GM12875 (cell line): Measurements from ENCODE around the gene MUC13.

ENCODE experiments used
- H3K4me3 ChIP-seq: one replicate; pipeline ENCODE4 v1.5.1; 2011; ENCODE audit warnings: low read depth, low read length, control low read depth
- TF ChIP-seq, protein P1 (sequence below): IDR thresholded peaks from 2 replicates; pipeline ENCODE4 v1.5.1; 2011; ENCODE audit warnings: low read depth, mild to moderate bottlenecking, control low read depth, inconsistent platforms, low read length, moderate library complexity, borderline replicate concordance; ENCODE audit not compliant: insufficient read depth

Gene MUC13

DNA sequence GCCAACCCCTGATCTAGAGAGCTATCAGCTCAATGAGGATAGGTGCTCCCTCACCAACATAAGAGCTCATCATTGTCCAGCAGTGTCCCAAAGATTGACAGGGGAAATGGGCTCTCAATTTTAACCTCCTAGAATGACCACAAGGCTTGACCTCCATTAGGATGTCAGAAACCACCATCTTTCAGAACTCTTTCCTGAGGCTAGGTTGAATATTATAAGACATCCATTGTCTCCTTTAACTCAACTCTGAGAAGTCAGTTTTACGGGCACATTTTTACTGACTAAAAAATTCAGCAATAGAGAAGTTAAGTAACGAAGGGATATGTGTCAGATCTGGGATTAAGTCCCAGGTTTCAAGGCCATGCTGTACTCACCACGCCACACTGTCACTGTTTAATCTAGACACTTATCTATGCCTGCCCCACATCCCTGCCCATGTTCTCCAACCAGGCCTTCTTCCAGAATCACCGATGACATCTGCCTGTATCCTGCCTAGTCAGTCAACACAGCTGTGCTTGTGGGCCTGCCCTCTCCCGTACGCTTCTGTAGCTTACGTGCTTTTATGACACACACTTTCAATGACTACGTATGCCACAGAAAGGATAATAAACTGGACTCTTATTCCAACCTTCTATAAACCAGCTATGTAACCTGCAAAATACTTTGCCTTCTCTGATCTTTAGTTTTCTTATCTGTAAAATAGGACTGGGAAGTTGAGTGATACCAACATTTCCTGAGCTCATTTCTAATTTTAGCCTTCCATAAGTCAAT, 17.1 kb upstream of the MUC13 start:
- no peak overlapping the region for H3K4me3 ChIP-seq
- TF ChIP-seq, protein P1, sequence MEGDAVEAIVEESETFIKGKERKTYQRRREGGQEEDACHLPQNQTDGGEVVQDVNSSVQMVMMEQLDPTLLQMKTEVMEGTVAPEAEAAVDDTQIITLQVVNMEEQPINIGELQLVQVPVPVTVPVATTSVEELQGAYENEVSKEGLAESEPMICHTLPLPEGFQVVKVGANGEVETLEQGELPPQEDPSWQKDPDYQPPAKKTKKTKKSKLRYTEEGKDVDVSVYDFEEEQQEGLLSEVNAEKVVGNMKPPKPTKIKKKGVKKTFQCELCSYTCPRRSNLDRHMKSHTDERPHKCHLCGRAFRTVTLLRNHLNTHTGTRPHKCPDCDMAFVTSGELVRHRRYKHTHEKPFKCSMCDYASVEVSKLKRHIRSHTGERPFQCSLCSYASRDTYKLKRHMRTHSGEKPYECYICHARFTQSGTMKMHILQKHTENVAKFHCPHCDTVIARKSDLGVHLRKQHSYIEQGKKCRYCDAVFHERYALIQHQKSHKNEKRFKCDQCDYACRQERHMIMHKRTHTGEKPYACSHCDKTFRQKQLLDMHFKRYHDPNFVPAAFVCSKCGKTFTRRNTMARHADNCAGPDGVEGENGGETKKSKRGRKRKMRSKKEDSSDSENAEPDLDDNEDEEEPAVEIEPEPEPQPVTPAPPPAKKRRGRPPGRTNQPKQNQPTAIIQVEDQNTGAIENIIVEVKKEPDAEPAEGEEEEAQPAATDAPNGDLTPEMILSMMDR = no peak

DNA sequence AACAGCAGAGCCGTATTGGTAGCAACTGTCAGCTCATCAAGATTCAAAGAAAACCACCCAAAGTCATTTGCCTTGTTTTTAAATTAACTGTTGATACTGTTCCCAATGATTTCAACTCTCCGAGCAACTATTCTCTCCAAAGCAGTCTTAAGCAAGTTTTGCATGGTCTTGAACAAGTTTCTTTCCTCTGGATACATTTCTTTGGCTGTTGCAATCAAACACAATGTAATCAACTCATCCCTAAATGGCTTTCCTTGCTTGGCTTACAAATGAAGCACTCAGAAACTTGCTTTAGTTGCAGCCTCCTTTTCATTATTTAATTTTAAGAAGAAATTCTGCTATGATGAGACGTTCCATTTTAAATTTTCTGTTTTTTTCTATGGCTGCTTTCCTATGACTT, 15.5 kb upstream of the MUC13 start:
- TF ChIP-seq, protein P1 = no peak

DNA sequence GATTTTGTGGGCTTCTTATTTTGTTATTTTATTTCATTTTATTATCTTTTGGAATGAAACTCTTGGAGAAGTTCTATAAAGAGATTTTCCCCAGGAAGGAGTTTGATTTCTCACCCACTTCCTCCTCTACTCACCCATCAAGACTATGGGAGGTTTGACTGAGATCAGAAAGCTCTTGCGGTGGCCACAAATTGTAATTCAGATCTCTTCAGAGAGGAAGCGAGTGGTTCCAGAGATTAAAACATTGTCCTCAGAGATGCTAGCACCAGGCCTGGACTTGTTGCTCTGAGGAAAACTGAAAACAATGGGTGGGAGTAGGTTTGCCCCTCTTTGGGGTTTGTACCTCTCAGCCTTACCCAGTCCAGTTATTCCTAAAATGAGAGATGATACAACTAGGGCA, 8.1 kb upstream of the MUC13 start:
- H3K4me3 ChIP-seq = no peak overlapping the region
- TF ChIP-seq, protein P1 = no peak

More for the DNA sequence above, 15.5 kb upstream of the MUC13 start:
- H3K4me3 ChIP-seq = no peak overlapping the region

DNA sequence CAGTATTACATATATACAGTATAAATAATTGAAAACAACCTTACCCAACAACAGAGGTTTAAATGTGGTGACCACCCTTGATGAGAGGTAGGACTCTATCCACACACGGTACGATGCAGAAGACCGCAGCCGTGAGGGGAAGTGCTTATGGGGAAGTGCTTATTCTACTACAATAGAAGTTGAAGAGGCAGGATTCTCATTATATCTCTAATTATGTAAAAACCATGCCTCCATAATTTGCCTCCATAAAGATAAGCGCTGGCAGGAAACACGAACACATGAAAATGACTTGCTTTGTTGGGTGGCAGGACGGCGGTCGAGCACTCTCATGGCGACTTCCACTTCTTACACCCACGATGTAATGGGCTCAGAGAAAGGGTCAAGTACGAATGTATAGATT, 7.2 kb upstream of the MUC13 start:
- TF ChIP-seq, protein P1 = no peak
- H3K4me3 ChIP-seq = no peak overlapping the region

DNA sequence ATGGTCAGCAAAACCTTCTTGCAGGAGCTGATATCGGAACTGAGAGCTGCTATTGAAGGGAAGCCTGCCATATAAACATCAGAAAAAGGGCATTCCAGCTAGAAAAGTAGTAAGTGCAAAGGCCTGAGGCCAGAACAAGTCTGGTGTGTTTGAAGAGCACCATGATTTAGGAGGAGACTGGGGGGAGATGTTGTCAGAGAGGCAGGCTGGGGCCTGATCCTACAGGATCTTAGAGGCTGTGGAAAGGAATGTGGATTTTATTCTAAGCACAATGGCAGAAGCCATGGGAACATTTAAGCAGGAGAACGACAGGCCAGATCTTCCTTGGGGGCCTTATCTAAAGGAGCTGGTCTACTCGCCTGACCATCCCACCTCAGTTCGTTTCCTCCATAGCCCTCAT, 5.1 kb upstream of the MUC13 start:
- no peak overlapping the region for H3K4me3 ChIP-seq
- TF ChIP-seq, protein P1 = no peak

DNA sequence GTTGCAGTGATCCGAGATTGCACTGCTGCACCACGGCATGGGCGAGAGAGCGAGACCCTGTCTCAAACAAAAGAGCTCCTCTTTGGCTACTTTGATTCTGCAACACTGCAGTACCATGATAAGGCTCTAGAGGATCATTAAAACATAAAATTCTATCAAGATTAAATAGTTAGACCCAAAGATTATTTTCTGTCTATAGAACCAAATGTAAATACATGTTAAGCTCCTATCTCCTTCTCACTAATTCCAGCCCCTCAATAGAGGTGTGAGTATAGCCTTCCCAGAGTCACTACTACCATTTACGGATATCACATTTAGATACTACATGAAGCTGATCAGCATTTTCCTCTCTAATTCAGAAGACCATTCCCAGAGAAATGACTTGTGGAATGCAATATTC, 4.3 kb upstream of the MUC13 start:
- H3K4me3 ChIP-seq = no peak overlapping the region
- TF ChIP-seq, protein P1 = no peak

DNA sequence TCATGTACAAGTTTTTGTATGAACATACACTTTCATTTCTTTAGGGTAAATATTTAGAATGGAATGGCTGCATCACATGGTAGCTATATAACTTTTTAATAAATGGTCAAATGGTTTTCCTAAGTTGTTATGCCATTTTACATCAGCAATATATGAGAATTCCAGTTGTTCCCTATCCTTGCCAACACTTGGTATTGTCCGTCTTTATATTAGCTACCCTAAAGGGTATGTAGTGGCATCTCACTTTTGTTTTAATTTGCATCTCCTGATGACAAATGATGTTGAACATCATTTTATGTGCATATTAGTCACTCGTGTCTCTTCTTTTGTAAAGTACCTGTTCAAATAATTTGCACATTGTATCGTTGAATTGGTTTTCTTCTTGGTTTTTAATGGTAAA, 2.5 kb upstream of the MUC13 start:
- TF ChIP-seq, protein P1 = no peak

More for the DNA sequence above, 2.5 kb upstream of the MUC13 start:
- no peak overlapping the region for H3K4me3 ChIP-seq
